K562 (cell line): Measurements from ENCODE around the gene TTC16. TPM values are rescaled to one million over a fixed set of nuclear protein-coding genes. Genes with fewer than 3 reads are reported as not detected.

ENCODE experiments used
- ADNP ChIP-seq: fragments of 200-800 bp; sonication (Bioruptor generic); IDR thresholded peaks from 2 replicates; pipeline ENCODE4 v1.6.1; 2016; ENCODE audit warnings: missing genetic modification characterization, missing compliant biosample characterization
- CREB3 ChIP-seq: fragments of 450-650 bp; conservative IDR thresholded peaks from 2 replicates; pipeline ENCODE4 v1.6.1; 2016; ENCODE audit warnings: missing genetic modification characterization, low read depth, mild to moderate bottlenecking, missing compliant biosample characterization, moderate library complexity
- ELF2 ChIP-seq: fragments of 250-450 bp; sonication (Bioruptor Pico); IDR thresholded peaks from 2 replicates; pipeline ENCODE4 v1.5.0; 2021; ENCODE audit warnings: mild to moderate bottlenecking
- JUND ChIP-seq, 2 experiments: IDR thresholded peaks; 2 replicates in 1 of 2; 3 replicates in 1 of 2; pipeline ENCODE4 v1.6.1; 2011; ENCODE audit warnings: borderline replicate concordance in 2 of 2, low read depth in 2 of 2, low read length in 2 of 2, improper control_type of control experiment in 1 of 2, missing biosample characterization in 1 of 2, missing genetic modification characterization in 1 of 2, missing genetic modification reagents in 1 of 2
- KLF16 ChIP-seq: IDR thresholded peaks from 2 replicates; pipeline ENCODE4 v1.6.1; 2016; ENCODE audit warnings: antibody characterized with exemption
- NCOA6 ChIP-seq: fragments of 450-650 bp; IDR thresholded peaks from 2 replicates; pipeline ENCODE4 v1.6.1; 2017; ENCODE audit warnings: mild to moderate bottlenecking
- NR2F6 ChIP-seq: fragments of 450-650 bp; formaldehyde crosslinking; IDR thresholded peaks from 2 replicates; pipeline ENCODE4 v1.4.0; 2020; ENCODE audit warnings: mild to moderate bottlenecking
- POLR2A ChIP-seq: fragments of 450-650 bp; conservative IDR thresholded peaks from 2 replicates; pipeline ENCODE4 v1.6.1; 2016
- PYGO2 ChIP-seq: fragments of 450-650 bp; IDR thresholded peaks from 2 replicates; pipeline ENCODE4 v1.6.1; 2016; ENCODE audit warnings: mild to moderate bottlenecking, missing genetic modification characterization, moderate library complexity, missing compliant biosample characterization
- TGIF2 ChIP-seq: sonication (generic); formaldehyde crosslinking; IDR thresholded peaks from 2 replicates; pipeline ENCODE4 v1.8.1; 2022; ENCODE audit warnings: mild to moderate bottlenecking, missing genetic modification reagents, moderate library complexity
- ZNF280A ChIP-seq: fragments of 450-650 bp; IDR thresholded peaks from 2 replicates; pipeline ENCODE4 v1.6.1; 2018; ENCODE audit warnings: mild to moderate bottlenecking, low read depth; ENCODE audit not compliant: partially characterized antibody
- ZNF507 ChIP-seq: conservative IDR thresholded peaks from 2 replicates; pipeline ENCODE4 v1.6.1; 2017; ENCODE audit warnings: missing genetic modification characterization, missing compliant biosample characterization
- ZNF584 ChIP-seq: fragments of 200-800 bp; sonication (Bioruptor generic); IDR thresholded peaks from 2 replicates; pipeline ENCODE4 v1.6.1; 2016; ENCODE audit warnings: low read depth, mild to moderate bottlenecking, missing genetic modification characterization, missing compliant biosample characterization
- ZNF609 ChIP-seq: sonication (generic); formaldehyde crosslinking; IDR thresholded peaks from 2 replicates; pipeline ENCODE4 v1.8.1; 2023; ENCODE audit warnings: missing genetic modification reagents, mild to moderate bottlenecking, borderline replicate concordance
- polyA plus RNA-seq, 8 experiments: library from polyadenylated mRNA; depleted of rRNA in 4 of 8; stranded (reverse) in 5 of 8; unstranded in 3 of 8; fragments of >200 nt; fragmentation: Nextera tagmentation in 2 of 8; fragmentation: Illumina TruSeq in 1 of 8; extraction: Ambion mirVana in 2 of 8; extraction: Trizol in 1 of 8; gene quantifications; 2 replicates each; pipeline versions ENCODE4 v1.2.1 to v1.2.3, GENCODE V29; 2011 to 2014; ENCODE audit warnings: inconsistent platforms in 1 of 8, missing spikeins in 1 of 8
- total RNA-seq, 7 experiments: library from RNA; depleted of rRNA in 6 of 7; stranded (reverse); fragments of >200 nt in 6 of 7; fragmentation: Illumina TruSeq in 2 of 7; extraction: Trizol in 2 of 7; gene quantifications; 2 replicates each; pipeline versions ENCODE4 v1.2.1 to v1.2.3, GENCODE V29; 2011 to 2021; ENCODE audit warnings: low replicate concordance in 1 of 7
- TF ChIP-seq, protein P1 (sequence below): fragments of 250-450 bp; sonication (Bioruptor Pico); IDR thresholded peaks from 2 replicates; pipeline ENCODE4 v1.4.0; 2020; ENCODE audit warnings: mild to moderate bottlenecking, moderate library complexity, borderline replicate concordance

The TTC16 gene
- total and polyA plus RNA-seq, 9 of the 15 experiments (the other 6 are each of a cell fraction or from before 2014, with no cell fraction given), result 0.11 TPM; not detected in 8

DNA sequence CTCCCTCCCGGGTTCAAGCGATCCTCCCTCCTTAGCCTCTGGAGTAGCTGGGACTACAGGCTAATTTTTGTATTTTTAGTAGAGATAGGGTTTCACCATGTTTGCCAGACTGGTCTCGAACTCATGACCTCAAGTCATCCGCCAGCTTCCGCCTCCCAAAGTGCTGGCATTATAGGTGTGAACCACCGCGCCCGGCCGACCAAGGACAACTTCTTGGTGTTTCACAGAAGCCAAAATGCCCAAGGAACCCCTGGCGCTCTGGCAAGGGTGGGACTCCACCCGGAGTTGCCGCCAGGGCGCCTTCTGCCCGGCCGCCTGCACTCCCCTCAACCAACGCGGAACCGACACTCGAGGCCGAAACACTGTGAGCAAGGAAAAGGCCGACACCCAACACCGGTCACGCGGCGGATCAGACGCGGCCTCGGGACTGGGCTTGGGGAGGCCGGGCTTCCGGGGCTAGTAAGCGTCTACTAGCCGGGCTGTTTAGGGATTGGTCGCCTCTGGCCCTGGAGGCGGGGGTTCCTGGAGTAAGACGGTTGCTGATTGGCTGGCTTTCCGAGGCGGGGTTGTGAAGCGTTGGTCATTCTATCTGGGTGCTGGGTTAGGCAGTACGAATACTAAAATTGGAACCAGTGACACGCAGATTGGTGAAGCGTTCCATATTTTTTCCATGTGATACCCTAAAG, 16.8 kb upstream of the TTC16 start (continued):
- no peak for TF ChIP-seq ZNF609
- TF ChIP-seq NR2F6, result no peak
- TF ChIP-seq POLR2A, result peak; percentile 86
- TF ChIP-seq NCOA6, result no peak
- 0 out of 2 replicates have a peak, but pooled peaks have one; percentile 52 for TF ChIP-seq PYGO2 (tag)
- TF ChIP-seq CREB3 (tag), result peak; percentile 94
- no peak for TF ChIP-seq ZNF507 (tag)
- TF ChIP-seq ELF2 (CRISPR knock-in tag), result peak; percentile 75
- 0 out of 2 replicates have a peak, but pooled peaks have one; percentile 43 for TF ChIP-seq TGIF2 (CRISPR knock-in tag)
- TF ChIP-seq JUND (IDR thresholded peaks at IDR 0.05; ENCODE audit: borderline replicate concordance, low read depth, low read length), result peak; percentile 50; the same call in 1 of the 2 replicates
- no peak; the same call in 2 of the 3 replicates for TF ChIP-seq JUND (tag; IDR thresholded peaks at IDR 0.05; ENCODE audit: borderline replicate concordance, low read depth, low read length)
- peak; percentile 12; the same call in 1 of the 2 replicates for TF ChIP-seq ADNP (tag)
- no peak for TF ChIP-seq ZNF280A
- no peak for TF ChIP-seq KLF16
- no peak; the same call in 1 of the 2 replicates for TF ChIP-seq ZNF584 (CRISPR knock-in tag)
- TF ChIP-seq, protein P1, sequence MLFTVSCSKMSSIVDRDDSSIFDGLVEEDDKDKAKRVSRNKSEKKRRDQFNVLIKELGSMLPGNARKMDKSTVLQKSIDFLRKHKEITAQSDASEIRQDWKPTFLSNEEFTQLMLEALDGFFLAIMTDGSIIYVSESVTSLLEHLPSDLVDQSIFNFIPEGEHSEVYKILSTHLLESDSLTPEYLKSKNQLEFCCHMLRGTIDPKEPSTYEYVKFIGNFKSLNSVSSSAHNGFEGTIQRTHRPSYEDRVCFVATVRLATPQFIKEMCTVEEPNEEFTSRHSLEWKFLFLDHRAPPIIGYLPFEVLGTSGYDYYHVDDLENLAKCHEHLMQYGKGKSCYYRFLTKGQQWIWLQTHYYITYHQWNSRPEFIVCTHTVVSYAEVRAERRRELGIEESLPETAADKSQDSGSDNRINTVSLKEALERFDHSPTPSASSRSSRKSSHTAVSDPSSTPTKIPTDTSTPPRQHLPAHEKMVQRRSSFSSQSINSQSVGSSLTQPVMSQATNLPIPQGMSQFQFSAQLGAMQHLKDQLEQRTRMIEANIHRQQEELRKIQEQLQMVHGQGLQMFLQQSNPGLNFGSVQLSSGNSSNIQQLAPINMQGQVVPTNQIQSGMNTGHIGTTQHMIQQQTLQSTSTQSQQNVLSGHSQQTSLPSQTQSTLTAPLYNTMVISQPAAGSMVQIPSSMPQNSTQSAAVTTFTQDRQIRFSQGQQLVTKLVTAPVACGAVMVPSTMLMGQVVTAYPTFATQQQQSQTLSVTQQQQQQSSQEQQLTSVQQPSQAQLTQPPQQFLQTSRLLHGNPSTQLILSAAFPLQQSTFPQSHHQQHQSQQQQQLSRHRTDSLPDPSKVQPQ (CRISPR knock-in tag), result peak; percentile 85; the same call in 1 of the 2 replicates
